HepG2 (cell line): Measurements from ENCODE around the gene BAIAP3. TPM values are rescaled to one million over a fixed set of nuclear protein-coding genes. Genes with fewer than 3 reads are reported as not detected.

Experiments used
- ATAC-seq: fragments of 200-7000 bp; cut with Tn5 transposase; 3 replicates; pipeline ENCODE4 v1.9.1; 2020; ENCODE audit warnings: mild to moderate bottlenecking, moderate library complexity
- BruUV-seq: library from RNA; stranded (reverse); fragments of 400-500 nt; replicated peaks from 2 replicates; lab custom pipeline; 2021; lab: Mats Ljungman, UMichigan
- CTCF ChIA-PET: fragments of 300-600 bp; formaldehyde crosslinking; extraction: SDS; loops from one replicate; lab custom pipeline; 2021; ENCODE audit warnings: low total read pairs, inconsistent platforms, low intra/inter-chr PET ratio; lab: Yijun Ruan, JAX
- POLR2A ChIA-PET: fragments of 350-600 bp; sonication (Branson Sonifier 250); formaldehyde crosslinking; loops from one replicate; lab custom pipeline; 2020; ENCODE audit warnings: antibody characterized with exemption, inconsistent platforms; lab: Yijun Ruan, JAX
- DNase-seq: peaks from one replicate; pipeline ENCODE4 v3.0.0-alpha.2; 2015; ENCODE audit warnings: low spot score
- FAIRE-seq: peaks from 3 replicates; lab custom pipeline; 2011; peaks lifted over from hg19 to GRCh38; lab: Jason Lieb, UNC
- H2AFZ ChIP-seq: one replicate; pipeline ENCODE4 v1.6.1; 2011; ENCODE audit warnings: low read length, inconsistent platforms
- H3K27ac ChIP-seq: fragments of 300-600 bp; 3 replicates; pipeline ENCODE4 v1.8.0; 2011; ENCODE audit warnings: mixed run types, mild to moderate bottlenecking, mixed read lengths, low read length, inconsistent platforms; ENCODE audit not compliant: insufficient read depth; ENCODE audit errors: extremely low read length
- H3K27me3 ChIP-seq, 2 experiments: fragments of 200-600 bp in 1 of 2; 2 replicates in 1 of 2; 3 replicates in 1 of 2; pipeline versions ENCODE4 v1.6.0 to v1.8.0; 2011; ENCODE audit warnings: low read length in 2 of 2, mild to moderate bottlenecking in 2 of 2, moderate library complexity in 2 of 2, inconsistent platforms in 1 of 2; ENCODE audit not compliant: insufficient read depth in 2 of 2, control insufficient read depth in 1 of 2
- H3K36me3 ChIP-seq, 2 experiments: fragments of 200-600 bp in 1 of 2; replicated peaks in 1 of 2; 2 replicates in 1 of 2; 3 replicates in 1 of 2; pipeline versions ENCODE4 v1.5.1 to v1.8.0; 2011; ENCODE audit warnings: low read length in 2 of 2, inconsistent platforms in 1 of 2; ENCODE audit not compliant: insufficient read depth in 2 of 2, control insufficient read depth in 1 of 2
- H3K4me1 ChIP-seq: 2 replicates; pipeline ENCODE4 v1.5.1; 2012; ENCODE audit warnings: low read length, inconsistent platforms; ENCODE audit not compliant: insufficient read depth
- H3K4me2 ChIP-seq: 2 replicates; pipeline ENCODE4 v1.6.0; 2011; ENCODE audit warnings: low read depth, low read length, inconsistent platforms
- H3K4me3 ChIP-seq, 3 experiments: fragments of 200-600 bp in 1 of 3; sonication (generic), shearing (Covaris generic) in 1 of 3; replicated peaks in 1 of 3; 2 replicates each; pipeline ENCODE4 v1.5.1; 2011 to 2016; ENCODE audit warnings: low read length in 3 of 3, inconsistent platforms in 2 of 3, low read depth in 2 of 3, mild to moderate bottlenecking in 2 of 3, control low read depth in 1 of 3, mixed read lengths in 1 of 3; ENCODE audit not compliant: insufficient read depth in 1 of 3
- H3K79me2 ChIP-seq: one replicate; pipeline ENCODE4 v1.6.1; 2011; ENCODE audit warnings: low read length, inconsistent platforms; ENCODE audit not compliant: insufficient read depth
- H3K9ac ChIP-seq: 2 replicates; pipeline ENCODE4 v1.6.0; 2011; ENCODE audit warnings: mild to moderate bottlenecking, low read depth, low read length, inconsistent platforms; ENCODE audit not compliant: insufficient read depth
- H3K9me3 ChIP-seq: 2 replicates; pipeline ENCODE4 v1.5.1; 2012; ENCODE audit warnings: mild to moderate bottlenecking, low read length
- H4K20me1 ChIP-seq: 2 replicates; pipeline ENCODE4 v1.6.0; 2011; ENCODE audit warnings: inconsistent platforms, mild to moderate bottlenecking, low read length, moderate library complexity; ENCODE audit not compliant: insufficient read depth
- ETV5 ChIP-seq: IDR thresholded peaks from 2 replicates; pipeline ENCODE4 v1.6.1; 2018; ENCODE audit warnings: missing biosample characterization, missing genetic modification reagents, inconsistent platforms, borderline replicate concordance
- KDM2A ChIP-seq: sonication (generic); formaldehyde crosslinking; IDR thresholded peaks from 2 replicates; pipeline ENCODE4 v1.4.0; 2020; ENCODE audit warnings: low read depth, missing genetic modification reagents, borderline replicate concordance
- MYC ChIP-seq: sonication (generic); formaldehyde crosslinking; IDR thresholded peaks from 2 replicates; pipeline ENCODE4 v1.9.0; 2021; ENCODE audit warnings: missing genetic modification reagents, borderline replicate concordance
- NFE2L1 ChIP-seq: sonication (generic); formaldehyde crosslinking; IDR thresholded peaks from 2 replicates; pipeline ENCODE4 v1.4.0; 2020; ENCODE audit warnings: missing genetic modification reagents, mild to moderate bottlenecking, borderline replicate concordance
- NKX3-1 ChIP-seq: sonication (generic); formaldehyde crosslinking; IDR thresholded peaks from 2 replicates; pipeline ENCODE4 v1.5.0; 2020; ENCODE audit warnings: missing genetic modification reagents
- TOPORS ChIP-seq: sonication (generic); formaldehyde crosslinking; IDR thresholded peaks from 2 replicates; pipeline ENCODE4 v1.8.0; 2023; ENCODE audit warnings: mild to moderate bottlenecking, missing genetic modification reagents
- ZBTB1 ChIP-seq: sonication (generic); formaldehyde crosslinking; IDR thresholded peaks from 2 replicates; pipeline ENCODE4 v1.4.0; 2020; ENCODE audit warnings: missing genetic modification reagents, borderline replicate concordance
- ZNF263 ChIP-seq: sonication (generic); formaldehyde crosslinking; IDR thresholded peaks from 2 replicates; pipeline ENCODE4 v1.4.0; 2020; ENCODE audit warnings: missing genetic modification reagents
- ZNF883 ChIP-seq: sonication (generic); formaldehyde crosslinking; IDR thresholded peaks from 2 replicates; pipeline ENCODE4 v1.5.1; 2020; ENCODE audit warnings: mild to moderate bottlenecking, missing genetic modification reagents; ENCODE audit errors: not compliant biosample characterization
- WGBS: methylation state at CpG from one replicate; pipeline ENCODE4 v1.1.6; 2017; ENCODE audit warnings: low lambda C conversion rate; 5-methylcytosine and 5-hydroxymethylcytosine counted together
- in situ Hi-C: cut with HindIII; loops from 2 replicates; pipeline ENCODE4 v1.10.0; 2017; ENCODE audit warnings: low pct_unique_long_range_greater_than_20kb; ENCODE audit not compliant: extremely low pct_ligation_motif_present
- intact Hi-C: fragments of 100-400 bp; cut with micrococcal nuclease; formaldehyde crosslinking; loops from one replicate; pipeline ENCODE4 v1.10.0; 2022; ENCODE audit not compliant: unreplicated experiment
- polyA plus RNA-seq, 8 experiments: library from polyadenylated mRNA; depleted of rRNA in 3 of 8; stranded (reverse) in 7 of 8; unstranded in 1 of 8; fragments of >200 nt; fragmentation: Illumina TruSeq in 4 of 8; extraction: Trizol in 4 of 8; gene quantifications; 2 replicates each; pipeline versions ENCODE4 v1.2.1 to v1.2.3, GENCODE V29; 2011 to 2016; ENCODE audit warnings: low read depth in 4 of 8, missing spikeins in 1 of 8, mixed read lengths in 1 of 8; ENCODE audit not compliant: insufficient read depth in 1 of 8
- total RNA-seq, 5 experiments: library from RNA; depleted of rRNA; stranded (reverse); fragments of >200 nt; fragmentation: Illumina TruSeq; extraction: Trizol; gene quantifications; 2 replicates each; pipeline ENCODE4 v1.2.3, GENCODE V29; 2016; ENCODE audit warnings: low read depth in 1 of 5

The BAIAP3 gene
- total and polyA plus RNA-seq, 2 of the 13 experiments (the other 11 are each of a cell fraction or from before 2014, with no cell fraction given), result 3.2 to 5.7 TPM

GRCh38 chr16:1381612-1382406 lies 48.4 kb downstream of the BAIAP3 start:
- peaks cover 14% of the 10 kb centered on the region for H3K79me2 ChIP-seq
- DNase-seq (no peak), FAIRE-seq (no peak), ATAC-seq (no peak)
- CTCF ChIA-PET, result no interaction called here
- no TSS peak for BruUV-seq
- no peak overlapping the region for H3K4me2 ChIP-seq
- H3K27ac ChIP-seq, result no peak overlapping the region
- no peak overlapping the region for H3K9ac ChIP-seq
- peaks cover 0 to 5% of the 10 kb centered on the region in 2 experiments; a peak in 2 of 5 replicates for H3K36me3 ChIP-seq
- no peak for TF ChIP-seq ZNF263 (CRISPR knock-in tag)
- TF ChIP-seq TOPORS (CRISPR knock-in tag), result no peak
- TF ChIP-seq NKX3-1 (CRISPR knock-in tag), result no peak
- no peak for TF ChIP-seq KDM2A (CRISPR knock-in tag)
- no peak for TF ChIP-seq ZBTB1 (CRISPR knock-in tag)
- no peak for TF ChIP-seq ETV5 (CRISPR knock-in tag)
- no peak for TF ChIP-seq NFE2L1 (CRISPR knock-in tag)
- no peak for TF ChIP-seq ZNF883
- TF ChIP-seq MYC (CRISPR knock-in tag), result no peak
- no peak overlapping the region for H2AFZ ChIP-seq
- in situ Hi-C loops, result no loop called here
- intact Hi-C loops, result no loop called here
- no peaks in the 10 kb centered on the region for H3K27me3 ChIP-seq
- POLR2A ChIA-PET, result no interaction called here
- 91% methylated on average over 9 of the region's 9 CpGs for WGBS
- H4K20me1 ChIP-seq, result peaks cover 11% of the 10 kb centered on the region
- H3K4me3 ChIP-seq, result no peak overlapping the region
- peaks cover 26% of the 10 kb centered on the region for H3K4me1 ChIP-seq
- H3K9me3 ChIP-seq, result no peaks in the 10 kb centered on the region
